IPS DF 4.7 (cell line): ENCODE measurements around the gene DCST1.

Source experiments
- DNase-seq: peaks from one replicate; pipeline ENCODE4 v3.0.0-alpha.2; 2013; ENCODE audit warnings: low spot score; ENCODE audit errors: extremely low read depth

Gene DCST1

DNA sequence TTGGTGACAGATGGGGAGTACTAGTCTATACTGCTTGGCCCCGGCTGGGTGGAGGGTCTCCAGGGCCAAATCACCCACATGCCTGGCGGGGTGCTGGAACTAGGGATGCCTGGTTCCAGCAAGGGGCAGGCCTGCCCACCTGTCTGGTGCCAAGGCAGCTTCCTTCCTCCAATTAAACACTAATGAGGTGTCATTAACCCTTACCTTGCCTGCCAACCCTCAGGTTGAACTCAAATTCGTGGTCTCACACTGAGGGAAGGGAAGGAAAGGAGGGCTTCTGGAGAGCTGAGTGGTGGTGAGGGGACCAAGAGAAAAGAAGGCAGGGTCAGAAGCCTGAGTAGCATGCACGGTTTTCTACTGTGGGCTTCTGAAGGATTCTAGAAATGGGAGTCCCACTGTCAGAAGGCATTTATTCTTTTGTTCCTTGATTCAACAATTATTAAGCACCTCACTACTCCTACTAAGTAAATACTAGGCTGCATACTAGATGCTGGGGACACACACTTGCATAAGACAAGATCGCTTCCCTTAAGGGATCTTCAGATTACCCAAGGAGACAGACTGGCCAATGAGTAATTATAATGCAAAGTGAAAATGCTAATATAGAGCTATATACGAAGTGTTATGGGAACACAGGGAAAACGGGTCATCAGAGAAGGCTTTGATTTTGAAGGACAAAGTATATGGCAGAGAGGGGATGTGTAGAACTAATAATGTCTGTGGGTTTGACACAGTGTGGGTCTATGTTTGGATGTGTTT is 39.1 kb downstream of the DCST1 start:
- DNase-seq: no peak

DNA sequence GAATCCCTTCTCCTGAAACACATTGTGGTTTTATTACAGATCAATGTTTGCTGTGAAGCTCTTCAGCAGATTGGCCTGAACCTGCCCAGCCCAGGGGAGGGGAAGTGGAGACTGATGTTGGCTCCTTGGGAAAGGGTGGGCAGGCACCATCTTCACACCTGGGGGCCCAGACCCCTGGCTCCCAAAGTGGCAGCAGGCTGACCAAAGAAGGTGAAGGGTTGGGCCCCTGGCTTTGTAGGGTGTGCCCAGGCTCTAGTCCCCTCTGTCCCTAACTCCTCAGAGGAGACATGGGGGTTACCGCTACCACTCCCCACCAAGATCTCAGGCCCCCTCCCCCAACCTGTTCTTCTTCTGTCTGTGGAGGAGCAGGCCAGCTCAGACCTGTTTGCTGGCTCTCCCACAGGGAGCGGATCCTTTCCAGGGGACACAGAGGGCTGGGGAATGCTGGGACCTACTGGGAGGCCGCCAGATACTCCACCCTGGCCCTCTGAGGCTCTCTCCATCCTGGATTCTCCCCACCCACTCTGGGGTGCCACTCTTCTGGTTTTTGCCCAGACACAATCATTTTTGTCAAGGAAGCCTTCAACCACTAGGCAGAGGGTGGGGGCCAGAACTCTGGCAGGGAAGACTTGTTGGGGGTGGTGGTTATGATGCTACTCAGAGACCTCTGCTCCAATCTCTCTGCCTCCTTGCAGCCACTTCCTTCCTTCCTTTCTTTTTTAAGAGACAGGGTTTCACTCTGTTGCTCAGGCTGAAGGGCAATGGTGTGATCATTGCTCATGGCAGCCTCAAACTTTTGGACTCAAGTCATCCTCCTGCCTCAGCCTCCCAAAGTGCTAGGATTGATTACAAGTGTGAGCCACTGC is 40.0 kb downstream of the DCST1 start:
- DNase-seq: no peak

DNA sequence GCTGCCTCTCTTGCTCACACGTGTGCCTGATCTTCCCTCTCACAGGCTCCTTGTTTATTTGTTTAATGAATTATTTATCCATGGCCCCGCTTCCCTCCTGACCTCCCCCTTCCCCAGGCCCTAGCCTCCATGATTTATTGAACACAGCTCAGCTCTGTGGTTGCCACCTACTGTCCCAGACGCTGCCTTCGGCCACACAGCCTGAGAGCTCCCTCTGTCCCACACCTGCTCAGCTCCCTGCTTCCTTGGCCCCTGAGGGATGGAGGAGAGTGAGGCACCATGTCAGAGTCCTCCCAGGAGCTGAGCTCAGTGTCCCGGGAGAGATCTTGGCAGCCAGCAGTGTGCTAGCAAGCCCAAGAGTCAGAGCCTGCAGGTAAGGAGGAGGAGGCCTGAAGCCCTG is 41.9 kb downstream of the DCST1 start:
- no peak for DNase-seq

DNA sequence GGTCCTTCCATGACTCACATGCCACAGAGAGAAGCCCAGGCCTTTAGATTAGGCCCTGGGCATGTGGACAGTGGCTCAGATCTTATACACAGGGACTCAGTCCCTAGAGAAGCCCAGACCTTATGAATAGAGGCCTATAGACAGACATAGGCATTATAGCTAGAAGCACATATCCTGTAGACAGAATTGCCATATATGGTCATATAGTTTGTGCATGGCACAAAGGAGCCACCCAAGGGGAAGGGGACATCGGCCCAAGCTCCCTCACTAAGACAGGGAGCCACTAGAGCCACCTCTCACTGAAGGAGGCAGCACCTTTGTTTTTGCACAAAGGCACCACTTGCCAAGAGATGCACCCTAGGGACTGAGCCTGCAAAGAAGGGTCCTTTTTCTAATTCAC is 42.7 kb downstream of the DCST1 start:
- DNase-seq: no peak

DNA sequence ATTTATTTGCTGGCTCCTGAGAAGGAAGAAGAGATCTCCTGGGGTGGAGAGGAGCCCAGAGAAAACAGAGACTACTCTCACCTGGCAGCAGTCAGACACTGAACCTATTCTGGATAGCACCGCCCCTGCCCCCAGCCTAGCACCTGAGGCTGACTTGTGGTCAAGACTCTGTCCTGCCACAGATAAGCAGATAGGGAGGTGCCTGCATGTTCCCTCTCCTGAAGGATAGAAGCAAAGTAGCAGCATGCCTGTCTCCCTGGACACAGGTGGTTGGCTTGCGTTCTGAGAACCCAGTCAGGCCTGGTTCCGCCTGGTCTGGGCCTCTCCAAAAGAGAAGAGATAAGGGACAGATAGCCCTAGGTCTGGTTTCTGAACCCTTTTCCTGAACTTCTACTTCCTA is 43.7 kb downstream of the DCST1 start:
- no peak for DNase-seq

DNA sequence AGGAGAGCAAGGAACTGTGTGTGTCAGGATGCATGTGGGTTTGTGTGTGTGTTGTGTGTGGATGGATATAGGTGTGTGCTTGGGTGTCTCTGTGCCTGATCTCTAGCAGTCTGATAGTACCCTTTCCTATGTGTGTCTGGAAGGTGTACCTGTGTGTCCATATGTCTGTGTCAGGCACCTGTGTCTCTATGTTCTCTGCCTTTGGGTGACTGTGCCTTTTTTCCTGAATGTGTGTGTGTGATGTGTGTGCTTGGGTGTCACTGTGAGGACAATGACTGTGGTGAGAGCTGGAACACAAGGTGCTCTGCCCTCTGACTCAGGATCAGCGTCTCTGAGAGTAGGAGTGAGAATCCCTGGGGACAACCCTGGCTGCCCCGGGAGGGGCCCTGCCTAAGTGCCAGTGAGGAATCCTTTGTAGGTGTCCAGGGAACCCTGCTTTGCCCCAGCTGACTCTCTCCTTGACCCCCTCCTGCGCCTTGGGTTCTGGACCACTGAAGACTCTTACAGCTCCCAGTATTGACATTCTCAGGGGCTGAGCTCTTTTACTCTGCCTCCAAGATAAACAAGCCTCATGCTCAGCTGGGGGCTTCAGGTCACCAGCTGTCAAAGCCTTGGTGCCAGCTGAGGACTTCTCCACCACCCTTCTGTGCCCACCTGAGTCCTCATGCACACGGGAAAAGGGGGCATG is 44.3 kb downstream of the DCST1 start:
- DNase-seq: no peak

DNA sequence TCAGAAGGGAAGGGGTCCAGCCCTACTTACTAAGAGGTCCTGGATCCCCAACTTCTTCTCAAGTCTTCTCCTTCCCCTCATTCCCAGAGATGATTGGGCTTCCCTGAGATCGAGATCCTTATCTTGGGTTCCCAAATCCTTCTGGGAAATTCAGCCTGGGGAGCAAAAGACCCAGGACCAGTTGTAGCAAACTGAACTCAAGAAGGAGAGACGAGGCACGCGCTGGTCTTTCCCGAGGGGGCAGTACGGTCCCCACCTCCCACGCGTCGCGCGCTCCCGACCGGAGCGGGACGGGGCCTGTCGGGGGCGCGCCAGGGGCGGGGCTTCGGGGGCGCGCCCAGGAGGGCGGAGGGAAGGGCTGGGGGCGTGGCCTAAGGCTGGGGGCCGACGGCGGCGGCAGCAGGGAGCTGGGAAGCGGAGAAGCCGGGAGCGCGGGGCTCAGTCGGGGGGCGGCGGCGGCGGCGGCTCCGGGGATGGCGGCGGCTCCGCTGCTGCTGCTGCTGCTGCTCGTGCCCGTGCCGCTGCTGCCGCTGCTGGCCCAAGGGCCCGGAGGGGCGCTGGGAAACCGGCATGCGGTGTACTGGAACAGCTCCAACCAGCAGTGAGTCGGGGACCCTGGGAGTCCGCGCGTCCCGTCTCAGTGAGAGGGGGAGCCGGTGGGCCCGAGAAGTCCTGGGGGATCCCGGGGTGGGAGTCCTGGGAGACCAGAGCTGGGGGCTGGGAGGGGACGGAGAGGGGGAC is 45.0 kb downstream of the DCST1 start, which contains the start of gene EFNA3:
EFNA3 (plus strand) TSS at position 369 of the 741 bp plus-strand sequence; CDS start at position 474, 105 bp downstream.
- DNase-seq: no peak

DNA sequence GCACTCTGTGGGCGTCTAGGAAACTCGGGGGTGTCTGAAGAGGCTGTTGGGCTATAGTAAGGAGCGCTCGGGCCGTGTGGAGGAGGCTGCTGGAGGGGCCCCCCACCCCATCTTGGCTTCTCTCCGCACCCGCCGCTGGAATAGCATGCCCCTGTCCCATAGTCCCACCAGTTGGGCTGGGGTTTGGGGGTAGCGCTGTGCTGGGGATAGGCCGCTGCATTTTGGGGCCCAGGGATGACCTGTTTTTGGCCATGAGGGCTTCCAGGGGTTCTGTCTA is 45.5 kb downstream of the DCST1 start:
- no peak for DNase-seq

DNA sequence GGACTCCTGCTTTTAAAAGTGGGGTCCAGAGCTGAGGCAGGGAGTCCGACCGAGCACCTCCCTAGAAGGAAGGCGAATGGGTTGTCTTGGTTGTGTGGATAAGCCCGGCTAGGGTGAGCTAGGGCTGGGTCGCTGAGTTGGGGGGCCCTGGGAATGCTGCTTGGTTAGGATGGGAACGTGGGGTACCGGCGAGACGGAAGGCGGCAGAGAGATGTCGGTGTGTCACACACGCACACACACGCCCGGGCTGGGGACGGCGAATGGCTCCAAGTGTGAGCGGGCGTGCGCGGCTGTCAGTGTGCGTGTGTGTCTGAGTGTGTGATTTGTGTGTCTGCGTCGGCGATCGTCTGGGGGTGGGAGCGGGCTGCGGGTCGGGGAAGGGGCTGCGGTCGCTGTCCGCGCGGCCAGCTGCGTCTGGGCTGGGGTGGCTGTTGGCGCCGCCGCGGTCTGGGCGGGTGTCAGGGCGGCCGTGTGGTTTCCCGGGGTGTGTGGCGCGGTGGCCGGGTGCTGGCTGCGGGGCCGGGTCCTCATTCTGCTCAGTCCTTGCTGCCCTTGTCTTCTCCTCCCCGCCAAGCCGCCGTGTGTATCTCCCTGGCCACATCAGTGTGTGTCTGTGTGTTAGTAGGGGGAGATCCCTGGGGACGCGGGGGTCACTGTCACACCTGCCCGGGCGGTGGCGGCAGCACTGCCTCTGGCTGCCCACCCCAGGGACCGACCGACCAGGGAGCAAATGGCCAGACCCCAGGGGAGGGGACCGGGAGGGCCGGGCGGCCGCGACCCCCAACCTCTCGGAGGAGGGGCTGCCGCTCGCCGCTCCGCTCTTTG is 46.1 kb downstream of the DCST1 start:
- no peak for DNase-seq

DNA sequence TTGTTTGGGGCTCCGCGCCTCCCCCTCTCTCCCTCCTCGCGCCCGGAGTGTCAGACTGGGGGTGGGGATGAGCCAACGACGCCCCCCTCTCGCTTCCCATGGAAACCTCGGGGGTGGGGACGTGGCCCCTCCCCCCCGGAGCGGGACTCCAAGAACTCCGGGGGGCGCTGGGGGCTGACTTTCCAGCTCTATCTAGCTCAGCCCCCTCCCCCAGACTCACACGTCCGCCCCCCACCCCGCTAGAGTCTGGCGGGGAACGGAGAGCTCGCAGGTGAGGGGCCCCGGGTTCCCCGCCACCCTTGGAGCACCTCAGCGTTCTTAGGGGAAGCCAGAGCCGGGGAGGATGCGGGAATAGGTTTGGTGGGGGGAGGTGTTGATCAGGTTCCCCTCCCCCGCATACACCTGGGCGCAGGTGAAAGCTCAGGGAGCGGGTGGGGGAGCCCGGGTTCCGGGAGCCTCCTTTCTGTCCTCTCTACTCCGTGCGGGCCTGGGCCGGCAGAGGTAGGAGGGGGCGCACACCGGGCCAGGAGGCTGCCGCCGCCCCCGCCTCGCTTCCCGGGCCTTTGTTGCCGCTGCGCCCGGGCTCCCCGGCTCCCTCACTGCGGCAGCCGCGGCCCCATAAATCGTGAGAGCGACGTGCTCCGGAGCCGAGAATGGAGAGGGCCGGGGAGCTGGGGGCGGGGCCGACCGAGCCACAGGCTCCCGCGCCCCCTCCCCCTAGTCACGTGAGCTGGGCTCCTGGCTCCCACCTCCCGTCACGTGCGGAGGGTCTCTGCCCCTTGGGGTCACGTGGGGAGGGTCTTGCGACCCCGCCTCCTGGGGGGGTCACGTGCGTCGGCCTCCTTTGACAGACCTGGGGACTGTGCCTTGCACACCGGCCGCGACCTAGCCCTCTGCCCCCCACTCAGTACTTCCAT is 46.9 kb downstream of the DCST1 start:
- no peak for DNase-seq

DNA sequence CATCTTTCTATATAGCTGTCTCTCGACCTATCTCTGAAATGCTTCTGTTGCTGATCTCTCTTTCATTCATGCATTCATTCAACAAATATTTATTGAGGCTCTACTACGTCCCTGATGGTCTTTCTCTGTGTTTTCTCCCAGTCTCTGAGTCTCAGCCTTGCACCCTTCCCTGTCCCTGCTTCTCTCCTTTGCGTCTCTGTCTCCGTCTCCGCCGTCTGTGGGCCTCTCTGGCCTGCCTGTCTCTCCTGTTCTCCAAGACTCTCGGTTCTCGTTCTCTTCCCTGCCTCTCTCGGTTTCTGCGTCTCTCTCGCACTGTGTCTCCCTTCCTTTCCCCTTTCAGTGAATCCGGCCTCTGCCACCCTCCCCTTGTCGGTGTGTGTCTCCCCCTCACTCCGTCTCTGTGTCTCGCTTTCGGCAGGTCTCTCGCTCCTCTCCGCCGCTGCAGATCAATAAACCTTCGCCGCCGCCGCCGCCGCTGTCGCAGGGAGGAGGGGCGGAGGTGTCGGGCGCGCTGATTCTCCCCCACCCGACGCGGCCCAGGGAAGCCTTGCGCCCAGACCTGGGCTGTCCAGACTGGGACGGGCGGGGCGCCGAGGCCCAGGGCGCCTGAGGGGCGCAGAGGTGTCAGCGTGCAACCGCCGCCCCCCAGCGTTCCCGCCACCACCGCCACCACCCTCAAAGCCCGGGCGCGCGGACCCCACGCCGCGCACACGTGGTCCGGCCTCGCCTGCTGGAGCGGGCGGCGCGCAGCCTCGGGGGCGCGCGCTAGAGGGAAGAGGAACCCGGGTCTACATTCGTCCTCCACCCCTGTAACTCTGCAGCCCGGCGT is 48.1 kb downstream of the DCST1 start:
- DNase-seq: no peak

DNA sequence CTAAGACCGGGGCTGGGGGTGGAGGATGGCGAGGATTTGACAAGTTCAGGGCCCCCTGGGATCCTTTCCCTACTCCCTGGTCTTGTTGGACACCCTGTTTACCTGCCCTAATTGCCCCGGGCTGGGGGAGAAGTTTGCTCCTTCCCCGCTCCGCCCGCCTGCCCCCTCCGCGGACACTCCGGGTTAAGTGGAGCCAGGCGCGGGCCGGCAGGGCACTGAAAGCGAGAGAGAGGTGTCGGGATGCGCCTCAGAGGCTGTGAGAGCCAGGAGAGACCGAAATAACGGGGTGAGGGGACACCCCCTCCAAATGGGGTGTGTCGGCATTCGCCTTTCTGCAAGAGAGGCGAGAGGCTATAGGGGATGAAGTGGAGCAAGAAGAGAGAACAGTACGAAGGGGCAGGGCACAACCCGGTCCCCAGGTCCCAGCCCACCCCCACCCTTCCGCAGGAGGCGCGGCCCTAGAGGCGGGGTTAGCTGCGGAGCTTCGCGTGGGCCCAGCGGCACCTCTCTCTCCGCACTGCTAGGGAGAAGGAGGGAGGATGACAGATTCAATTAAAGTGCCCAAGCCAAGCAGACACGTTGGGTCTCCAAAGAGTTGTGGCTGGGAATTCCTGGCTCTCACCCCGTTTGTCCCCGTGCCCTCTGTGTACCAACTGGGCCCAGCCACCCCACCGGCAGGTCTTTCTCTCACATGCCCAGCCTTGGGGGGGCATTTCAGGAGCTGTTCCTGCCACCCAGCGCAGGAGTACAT is 48.9 kb downstream of the DCST1 start:
- no peak for DNase-seq

DNA sequence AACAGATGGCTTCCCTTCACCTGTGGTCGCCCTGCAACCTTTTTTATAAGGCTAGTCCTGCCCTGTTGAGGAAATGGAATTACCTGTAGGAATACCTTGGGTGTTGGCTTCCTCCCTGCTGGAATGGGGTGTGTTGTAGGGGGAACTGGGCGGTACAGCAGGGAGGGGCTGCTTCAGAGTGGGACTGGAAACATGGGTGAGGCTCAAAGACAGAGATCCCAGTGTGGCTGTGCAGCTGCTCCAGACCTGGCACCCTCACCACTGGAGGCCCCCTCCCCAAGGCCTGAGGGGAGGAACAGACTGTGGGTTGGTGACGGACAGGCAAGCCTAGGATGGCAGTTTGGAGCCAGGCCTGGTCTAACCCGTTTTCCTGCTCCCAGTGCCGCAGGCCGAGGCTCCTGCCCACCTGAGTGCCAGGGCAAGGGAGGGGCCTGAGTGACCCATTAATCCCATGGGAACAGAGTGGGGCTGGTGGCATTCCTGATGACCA is 49.5 kb downstream of the DCST1 start:
- DNase-seq: no peak

DNA sequence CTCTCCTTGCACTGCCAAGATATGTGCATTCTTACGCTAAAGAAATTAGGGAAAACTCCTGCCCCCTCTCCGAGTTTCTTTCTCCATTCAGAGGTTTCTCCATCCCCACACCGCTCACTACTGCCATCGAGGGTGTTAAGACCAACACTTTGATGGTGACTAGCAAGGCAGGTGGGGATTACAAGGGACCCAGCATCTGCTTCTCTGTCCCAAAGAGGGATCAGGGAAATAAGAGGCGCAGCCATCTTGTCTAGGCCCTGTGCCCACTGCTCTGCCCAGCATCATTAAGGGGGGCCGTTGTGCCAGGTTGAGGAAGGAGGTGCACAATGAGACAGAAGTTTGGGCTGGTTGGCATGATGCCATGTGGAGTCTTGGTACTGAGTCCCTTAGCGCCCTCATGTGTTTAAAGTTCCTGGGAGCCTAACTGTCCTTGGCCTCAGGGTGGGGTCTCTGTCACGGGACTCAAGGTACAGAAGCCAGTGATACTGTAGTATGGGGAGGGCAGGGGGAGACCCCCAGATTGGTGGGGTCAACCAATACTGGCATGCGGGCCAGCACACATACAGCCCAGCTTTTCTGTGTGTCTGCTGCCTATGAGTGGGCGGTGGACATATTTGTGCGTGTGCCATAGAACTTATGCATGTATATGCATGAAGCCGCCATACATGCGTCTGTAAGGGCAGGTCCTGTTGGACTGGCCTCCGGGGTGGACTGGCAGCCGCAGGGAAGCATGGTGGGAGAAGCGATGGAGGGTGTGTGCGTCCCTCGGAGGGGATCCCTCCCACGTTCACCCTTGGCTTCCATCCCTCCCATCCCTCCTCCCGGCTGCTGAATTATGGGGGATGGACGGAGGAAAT is 50.5 kb downstream of the DCST1 start:
- DNase-seq: no peak

DNA sequence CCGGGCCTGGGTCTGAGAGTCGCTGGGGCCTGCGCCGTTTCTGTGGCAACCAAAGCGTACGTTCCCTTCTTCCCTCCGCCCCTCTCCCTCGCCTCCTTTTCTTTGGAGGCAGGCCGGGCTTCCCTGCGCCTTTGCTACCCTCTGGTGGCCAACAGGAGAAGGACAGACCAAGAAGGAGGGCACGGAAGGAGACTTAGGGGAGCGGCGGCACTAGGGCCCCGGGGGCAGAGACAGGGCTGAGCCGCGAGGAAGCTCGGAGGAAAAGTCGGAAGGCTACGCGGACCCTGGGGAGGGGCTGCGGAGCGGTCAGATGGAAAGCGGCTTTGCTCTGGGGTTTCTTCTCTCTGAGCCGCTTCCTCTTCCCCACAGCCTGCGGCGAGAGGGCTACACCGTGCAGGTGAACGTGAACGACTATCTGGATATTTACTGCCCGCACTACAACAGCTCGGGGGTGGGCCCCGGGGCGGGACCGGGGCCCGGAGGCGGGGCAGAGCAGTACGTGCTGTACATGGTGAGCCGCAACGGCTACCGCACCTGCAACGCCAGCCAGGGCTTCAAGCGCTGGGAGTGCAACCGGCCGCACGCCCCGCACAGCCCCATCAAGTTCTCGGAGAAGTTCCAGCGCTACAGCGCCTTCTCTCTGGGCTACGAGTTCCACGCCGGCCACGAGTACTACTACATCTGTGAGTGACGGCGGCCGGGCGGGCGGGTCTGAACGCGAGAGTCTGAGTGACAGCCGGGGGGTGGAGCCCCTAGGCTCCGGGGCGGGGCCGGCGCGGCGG is 51.3 kb downstream of the DCST1 start:
- no peak for DNase-seq

DNA sequence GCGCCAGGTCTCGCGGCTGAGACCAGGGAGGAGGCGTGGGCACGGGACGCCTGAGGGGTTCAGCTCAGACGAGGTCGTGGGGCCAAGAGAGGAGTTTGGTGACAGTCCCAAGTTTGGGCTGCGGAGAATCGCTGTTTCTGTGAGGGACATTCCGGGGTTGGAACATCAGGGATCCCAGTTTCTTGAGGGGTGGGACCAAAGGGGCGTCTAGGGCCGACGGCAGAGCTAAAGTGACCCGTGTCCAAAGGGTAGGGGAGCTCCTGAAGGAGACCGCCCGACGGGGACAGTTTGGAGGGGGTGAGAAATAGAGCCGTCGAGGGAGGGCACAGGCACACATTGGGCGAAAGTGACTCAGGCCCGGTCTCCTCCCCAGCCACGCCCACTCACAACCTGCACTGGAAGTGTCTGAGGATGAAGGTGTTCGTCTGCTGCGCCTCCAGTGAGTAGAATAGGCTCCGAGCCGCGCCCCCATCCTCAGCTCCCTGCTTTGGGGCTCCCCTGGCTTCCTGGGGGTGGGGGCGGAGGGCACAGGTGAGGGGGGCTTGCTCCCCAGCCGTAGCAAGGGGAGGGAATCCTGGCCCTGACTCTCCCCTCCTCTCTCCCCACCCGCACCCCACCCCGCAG is 52.0 kb downstream of the DCST1 start:
- no peak for DNase-seq
